ENCODE data around the gene GRK5.

- TF ChIP-seq POLR2AphosphoS5 (IDR thresholded peaks at IDR 0.05; ENCODE audit: borderline replicate concordance, low read depth, low read length) (no peak), EZH2 (IDR thresholded peaks at IDR 0.05) (no peak)
These were observed 206.8 kb downstream of the GRK5 start for GRCh38 chr10:119414081-119414611.
